ENCODE measurements around the gene GLB1L3. TPM values are rescaled to one million over a fixed set of nuclear protein-coding genes. Genes with fewer than 3 reads are reported as not detected.

The GLB1L3 gene
- total and polyA plus RNA-seq, 3 donors from 2014 or later: 13.2 to 21.3 (median 15.6) TPM

- WGBS, 2 donors: 93 to 97% methylated on average over 5 to 15 of the region's 15 CpGs
- no peaks in the 10 kb centered on the region for H3K9me3 ChIP-seq
- no peak overlapping the region for H3K4me3 ChIP-seq
- intact Hi-C loops (cut with DNase I; ENCODE audit: low total_unique reads): no loop called here
- no peaks in the 10 kb centered on the region for H3K27me3 ChIP-seq
- H3K27ac ChIP-seq: no peak overlapping the region
- TF ChIP-seq CTCF (IDR thresholded peaks at IDR 0.05): no peak
- TF ChIP-seq POLR2A (IDR thresholded peaks at IDR 0.05): no peak
- DNase-seq: no peak
- H3K4me1 ChIP-seq: no peaks in the 10 kb centered on the region
- no peaks in the 10 kb centered on the region for H3K36me3 ChIP-seq (ENCODE audit: low read depth, missing control alignments)
Observed at GRCh38 chr11:134338068-134338467, 61.9 kb downstream of the GLB1L3 start.

- H3K27ac ChIP-seq: no peak overlapping the region
- H3K4me1 ChIP-seq: no peaks in the 10 kb centered on the region
- DNase-seq: no peak
- H3K4me3 ChIP-seq: no peak overlapping the region
- H3K36me3 ChIP-seq (ENCODE audit: low read depth, missing control alignments): no peaks in the 10 kb centered on the region
- intact Hi-C loops (cut with DNase I; ENCODE audit: low total_unique reads): no loop called here
- no peaks in the 10 kb centered on the region for H3K9me3 ChIP-seq
- WGBS, 2 donors: 92 to 94% methylated on average over 7 of the region's 7 CpGs
- no peak for TF ChIP-seq POLR2A (IDR thresholded peaks at IDR 0.05)
- no peak for TF ChIP-seq CTCF (IDR thresholded peaks at IDR 0.05)
- no peaks in the 10 kb centered on the region for H3K27me3 ChIP-seq
Observed at GRCh38 chr11:134338654-134339053, 62.5 kb downstream of the GLB1L3 start.

- intact Hi-C loops (cut with DNase I; ENCODE audit: low total_unique reads): no loop called here
Observed at GRCh38 chr11:134339756-134340155, 63.6 kb downstream of the GLB1L3 start.

GRCh38 chr11:134340354-134340964, 64.3 kb downstream of the GLB1L3 start:
- Histone ChIP-seq H3K36me3 (ENCODE audit: low read depth, missing control alignments) (no peaks in the 10 kb centered on the region), H3K4me1 (no peaks in the 10 kb centered on the region), H3K27ac (no peak overlapping the region), H3K4me3 (no peak overlapping the region), H3K27me3 (no peaks in the 10 kb centered on the region), H3K9me3 (no peaks in the 10 kb centered on the region)
- intact Hi-C loops (cut with DNase I; ENCODE audit: low total_unique reads): no loop called here
- TF ChIP-seq POLR2A (IDR thresholded peaks at IDR 0.05) (no peak), CTCF (IDR thresholded peaks at IDR 0.05) (no peak)
- no peak for DNase-seq
- WGBS, 2 donors: 89 to 93% methylated on average over 11 of the region's 11 CpGs

More at GRCh38 chr11:134339756-134340155, 63.6 kb downstream of the GLB1L3 start:
- Histone ChIP-seq H3K36me3 (ENCODE audit: low read depth, missing control alignments) (no peaks in the 10 kb centered on the region), H3K27me3 (no peaks in the 10 kb centered on the region), H3K9me3 (no peaks in the 10 kb centered on the region), H3K4me3 (no peak overlapping the region), H3K4me1 (no peaks in the 10 kb centered on the region), H3K27ac (no peak overlapping the region)
- TF ChIP-seq CTCF (IDR thresholded peaks at IDR 0.05): no peak
- TF ChIP-seq POLR2A (IDR thresholded peaks at IDR 0.05): no peak
- DNase-seq: no peak
- WGBS, 2 donors: 76 to 86% methylated on average over 4 of the region's 4 CpGs
